Stimulated activated naive CD4-positive, alpha-beta T cell treated with Interleukin-2 at 50 U/mL for 16 hours (primary cell): ENCODE results near the gene SKOR1.

Experiments used
- DNase-seq: peaks from one replicate; lab custom pipeline; 2025; lab: John Stamatoyannopoulos, UW

Gene SKOR1

DNA sequence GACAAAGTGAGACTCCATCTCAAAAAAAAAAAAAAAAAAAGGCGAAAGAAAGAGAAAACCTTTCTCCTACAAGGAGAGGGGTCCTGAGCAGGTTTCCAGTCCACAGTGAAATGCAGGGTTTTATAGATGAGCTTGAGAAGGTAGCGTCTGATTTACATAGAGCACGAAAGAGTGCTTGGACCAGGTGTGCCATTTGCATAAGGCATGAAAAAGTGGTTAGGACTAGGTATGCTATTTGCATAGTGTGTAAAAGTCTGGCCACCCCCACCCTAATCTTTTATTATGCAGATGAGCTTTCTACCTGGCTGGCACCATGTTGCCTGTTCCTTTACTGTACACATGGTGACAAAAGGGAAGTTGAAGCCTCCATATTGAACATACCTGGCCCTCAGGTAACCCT is 28.1 kb downstream of the SKOR1 start:
- DNase-seq, result no peak

DNA sequence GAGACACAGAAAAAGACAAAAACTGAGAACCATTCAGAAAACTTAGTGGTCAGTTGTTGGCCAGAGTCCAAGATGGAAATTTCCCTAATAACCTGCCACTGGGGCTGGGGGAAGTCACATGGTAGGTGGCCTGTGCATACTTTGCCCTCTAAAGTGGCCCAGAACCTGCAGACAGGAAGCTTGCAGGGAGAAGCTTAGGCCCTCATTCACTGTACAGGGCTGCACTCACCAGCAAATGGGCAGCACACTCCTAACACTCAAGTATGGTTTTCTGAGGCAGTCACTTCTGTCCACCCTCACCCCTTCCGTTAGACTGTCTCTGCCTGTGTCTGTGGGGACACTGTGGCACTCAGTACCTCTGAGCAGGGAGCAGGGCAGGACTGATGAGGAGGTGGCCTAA is 29.0 kb downstream of the SKOR1 start:
- no peak for DNase-seq

DNA sequence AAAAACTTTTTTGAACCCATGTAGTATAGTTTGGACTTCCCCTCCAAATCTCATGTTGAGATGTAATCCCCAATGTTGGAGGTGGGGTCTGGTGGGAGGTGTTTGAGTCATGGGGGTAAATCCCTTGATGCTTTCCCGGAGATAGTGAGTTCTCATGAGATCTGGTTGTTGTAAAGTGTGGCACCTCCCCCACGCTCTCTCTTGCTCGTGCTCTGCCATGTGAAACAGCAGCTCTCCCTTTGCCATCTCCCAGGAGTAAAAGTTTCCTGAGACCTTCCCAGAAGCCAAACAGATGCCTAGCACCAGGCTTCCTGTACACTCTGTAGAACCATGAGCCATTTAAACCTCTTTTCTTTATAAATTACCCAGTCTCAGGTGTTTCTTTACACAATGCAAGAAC is 30.5 kb downstream of the SKOR1 start:
- DNase-seq, result no peak

DNA sequence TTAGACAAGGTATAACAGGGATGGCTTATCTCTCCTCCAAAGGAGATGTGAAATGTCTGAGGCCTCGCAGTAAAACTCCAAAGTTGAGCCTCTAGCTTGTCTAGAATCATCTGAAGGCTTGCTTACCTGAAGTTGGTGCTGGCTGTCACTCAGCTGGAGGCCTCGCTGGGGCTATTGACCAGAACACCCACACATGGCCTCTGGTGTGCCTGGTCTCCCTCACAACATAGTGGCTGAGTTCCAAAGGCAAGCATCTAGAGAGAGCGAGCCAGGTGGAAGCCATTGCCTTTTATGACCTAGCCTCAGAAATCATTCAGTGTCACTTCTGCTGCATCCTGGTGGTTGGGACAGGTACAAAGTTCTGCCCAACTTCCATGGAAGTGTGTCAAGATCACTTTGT is 31.9 kb downstream of the SKOR1 start:
- DNase-seq, result no peak

DNA sequence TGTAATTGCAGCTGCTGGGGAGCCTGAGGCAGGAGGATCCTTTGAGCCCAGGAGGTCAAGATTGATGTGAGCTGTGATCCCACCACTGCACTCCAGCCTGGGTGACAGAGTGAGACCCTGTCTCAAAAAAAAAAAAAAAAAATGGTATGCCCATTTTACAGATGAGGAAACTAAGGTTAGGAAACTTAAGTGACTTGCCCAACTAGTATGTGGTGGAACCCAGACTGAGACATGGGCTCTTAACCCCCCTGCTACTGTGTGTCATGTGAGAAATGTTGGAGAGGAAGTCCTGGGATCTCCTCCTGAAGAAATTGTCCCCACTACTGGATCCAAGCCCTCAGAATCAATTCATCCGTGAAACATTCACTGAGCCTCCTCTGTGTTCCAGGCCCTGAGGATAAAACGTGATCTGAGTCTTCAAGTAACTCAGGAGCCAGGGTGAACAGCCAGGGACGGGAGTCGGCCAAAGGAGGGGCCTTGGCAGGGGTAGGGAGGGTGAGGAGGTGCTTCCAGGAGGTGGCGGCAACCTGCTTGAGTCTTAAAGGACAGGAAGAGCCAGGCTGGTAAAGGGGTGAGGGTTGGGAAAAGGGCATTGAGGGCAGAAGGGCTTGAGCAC is 34.1 kb downstream of the SKOR1 start:
- DNase-seq, result no peak

DNA sequence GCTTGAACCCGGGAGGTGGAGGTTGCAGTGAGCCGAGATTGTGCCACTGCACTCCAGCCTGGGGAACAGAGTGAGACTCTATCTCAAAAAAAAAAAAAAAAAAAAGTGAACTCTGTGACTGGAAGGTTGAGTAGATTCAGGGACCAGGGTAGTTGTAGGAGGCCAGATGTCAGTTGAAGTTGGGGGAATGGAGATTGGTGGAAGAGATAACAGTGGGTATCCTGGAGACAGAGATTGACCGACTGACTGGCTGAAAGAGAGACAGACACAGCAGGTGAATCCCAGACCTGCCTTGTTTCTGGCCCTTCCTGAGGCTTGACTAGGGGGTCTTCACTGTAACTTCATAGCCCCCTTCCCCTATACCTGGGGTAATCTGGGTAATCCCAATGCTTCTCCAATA is 36.7 kb downstream of the SKOR1 start:
- DNase-seq, result no peak

DNA sequence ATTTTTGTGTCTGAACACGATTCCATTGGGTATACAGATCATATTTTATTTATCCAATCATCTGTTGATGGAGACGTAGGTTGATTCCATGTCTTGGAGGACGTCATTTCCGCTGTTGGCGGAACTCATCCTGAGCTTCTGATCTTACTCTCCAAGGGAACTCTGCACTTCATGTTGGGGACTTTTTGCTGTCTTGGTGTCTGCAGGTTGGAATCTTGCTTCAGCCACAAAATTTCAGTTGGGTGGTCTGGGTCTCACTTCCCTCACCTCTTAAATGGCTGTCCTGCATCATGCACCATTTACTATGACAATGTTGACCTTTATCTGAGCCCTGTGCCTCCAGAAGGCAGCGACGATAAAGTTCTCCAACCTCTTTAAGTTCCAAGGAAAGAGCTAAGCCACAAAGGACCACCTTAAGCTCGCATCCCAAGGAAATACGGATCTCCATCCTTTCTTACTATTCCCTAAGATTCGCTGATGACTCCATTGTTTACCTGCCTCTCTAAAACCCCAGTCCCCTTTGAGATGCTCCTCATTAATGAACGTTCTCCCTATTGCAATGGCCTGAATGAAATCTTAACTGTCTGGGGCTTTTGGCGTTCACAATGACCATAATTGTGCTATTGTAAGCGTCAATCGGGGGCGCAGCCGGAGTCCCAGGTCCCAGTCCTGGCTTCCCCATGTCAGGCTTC is 37.6 kb downstream of the SKOR1 start:
- no peak for DNase-seq

DNA sequence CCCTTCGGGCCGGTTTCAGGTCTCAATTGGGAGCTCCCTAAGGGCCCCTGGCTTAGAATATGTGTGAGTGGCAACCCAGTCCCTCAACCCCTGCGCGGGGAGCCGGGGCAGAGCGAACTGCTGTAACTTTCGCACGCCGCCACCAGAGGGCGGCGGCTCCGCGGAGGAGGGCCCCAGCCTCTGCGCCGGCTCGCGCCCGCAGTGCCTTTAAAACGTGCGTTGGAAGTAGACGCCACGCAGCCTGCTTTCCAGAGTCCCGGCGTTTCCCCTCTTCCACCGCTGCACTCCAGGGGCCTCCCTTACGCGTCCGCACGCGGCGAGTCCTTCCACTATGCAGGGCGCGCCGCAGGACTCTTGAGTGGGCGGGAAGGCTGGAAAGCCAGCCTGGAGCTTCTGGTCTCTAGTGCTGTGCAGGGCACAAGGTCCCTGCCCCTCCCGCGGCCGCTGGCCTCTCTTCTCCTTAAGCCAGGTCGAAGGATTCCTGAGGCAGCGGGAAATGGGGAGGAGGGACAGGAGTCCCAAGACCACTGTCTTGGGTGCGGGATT is 38.2 kb downstream of the SKOR1 start:
- peak; percentile 60 for DNase-seq

DNA sequence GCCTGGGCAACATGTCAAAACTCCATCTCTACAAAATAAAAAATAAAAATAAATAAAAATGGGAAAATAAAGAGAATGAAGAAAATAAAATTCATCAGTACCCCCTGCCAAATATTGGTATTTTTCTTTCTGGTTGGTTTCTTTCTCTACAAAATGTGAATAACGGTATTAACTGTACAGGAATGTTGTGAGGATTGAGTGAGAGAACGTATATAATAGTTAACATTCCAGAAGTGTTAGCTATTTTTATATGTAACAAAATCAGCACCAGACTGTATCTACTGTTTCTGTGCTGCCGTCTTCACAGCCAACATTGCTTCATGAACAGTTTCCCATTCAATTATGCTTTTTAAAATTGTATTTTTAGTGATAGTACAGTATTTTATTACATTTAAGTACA is 40.0 kb downstream of the SKOR1 start:
- DNase-seq, result no peak

DNA sequence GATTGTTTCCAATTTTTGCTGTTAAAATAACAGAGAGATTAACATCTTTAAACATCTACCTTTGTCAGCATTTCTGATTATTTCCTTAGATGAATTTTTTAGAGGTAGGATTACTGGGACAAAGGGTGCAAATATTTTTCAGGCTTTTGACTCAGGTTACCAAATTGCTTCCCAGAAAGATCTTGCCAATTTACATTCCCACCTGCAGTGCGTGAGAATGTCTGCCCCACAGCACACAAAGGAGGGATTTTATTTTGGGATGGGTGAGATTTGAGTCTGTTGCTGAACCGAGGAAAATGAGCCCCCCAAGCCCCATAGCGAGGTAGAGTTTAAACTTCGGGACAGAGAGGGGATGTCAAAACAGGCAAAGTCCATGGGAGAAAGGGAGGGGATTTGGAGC is 40.5 kb downstream of the SKOR1 start:
- DNase-seq, result no peak

DNA sequence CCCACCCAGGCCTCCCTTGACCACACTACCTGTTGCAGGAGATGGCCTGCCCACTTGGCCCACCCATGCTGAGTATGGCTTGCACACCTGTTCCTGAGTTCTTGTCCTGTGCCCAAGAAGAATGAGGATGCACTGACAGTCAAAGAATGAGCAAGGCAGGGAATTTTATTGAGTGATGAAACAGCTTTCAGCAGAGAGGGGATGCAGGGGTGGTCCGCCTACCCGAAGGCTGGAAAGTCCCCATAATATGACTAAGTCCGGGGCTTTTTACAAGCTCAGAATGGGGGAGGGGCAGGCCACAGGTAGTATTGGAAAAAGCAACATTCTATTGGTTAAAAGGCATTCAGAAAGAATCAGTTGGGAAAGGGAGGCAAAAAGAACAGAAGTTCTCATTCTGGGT is 44.4 kb downstream of the SKOR1 start:
- no peak for DNase-seq

DNA sequence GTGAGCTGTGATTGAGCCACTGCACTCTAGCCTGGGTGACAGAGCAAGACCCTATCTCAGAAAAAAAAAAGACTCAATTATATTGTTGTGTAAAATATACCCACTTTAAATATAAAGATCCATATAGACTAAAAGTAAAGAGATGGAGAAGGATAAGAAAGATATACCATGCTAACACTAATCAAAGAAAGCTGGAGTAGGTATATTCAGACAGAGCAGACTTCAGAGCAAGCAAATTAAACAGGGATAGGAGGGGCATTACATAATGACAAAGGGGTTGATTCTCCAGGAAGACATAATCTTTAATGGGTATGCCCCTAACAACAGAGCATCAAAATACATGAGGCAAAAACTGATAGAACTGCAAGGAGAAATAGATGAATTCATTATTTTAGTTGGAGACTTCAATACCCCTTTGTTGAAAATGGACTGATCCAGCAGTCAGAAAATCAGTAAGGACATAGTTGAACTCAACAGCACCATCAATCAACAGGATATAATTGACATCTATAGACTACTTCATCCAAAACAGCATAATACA is 45.6 kb downstream of the SKOR1 start:
- DNase-seq, result no peak

DNA sequence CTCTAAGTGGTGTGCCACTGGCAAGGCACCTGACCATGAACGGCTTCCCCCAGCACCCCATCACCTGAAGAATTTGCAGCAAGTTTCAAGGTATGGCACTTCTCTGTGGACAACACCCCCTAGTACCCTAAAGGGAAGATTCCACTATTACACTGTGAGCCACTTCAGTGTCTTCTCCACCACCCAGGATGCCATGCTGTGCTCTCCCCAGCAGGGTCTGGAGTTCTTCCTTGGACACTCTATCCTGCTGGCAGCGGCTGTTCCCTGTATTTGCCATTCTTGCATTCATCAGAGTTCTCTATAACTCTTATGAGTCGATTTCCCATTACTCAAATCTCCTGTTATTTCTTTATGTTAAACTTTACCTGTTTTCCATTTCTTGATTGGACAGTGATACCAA is 48.5 kb downstream of the SKOR1 start:
- DNase-seq, result no peak

DNA sequence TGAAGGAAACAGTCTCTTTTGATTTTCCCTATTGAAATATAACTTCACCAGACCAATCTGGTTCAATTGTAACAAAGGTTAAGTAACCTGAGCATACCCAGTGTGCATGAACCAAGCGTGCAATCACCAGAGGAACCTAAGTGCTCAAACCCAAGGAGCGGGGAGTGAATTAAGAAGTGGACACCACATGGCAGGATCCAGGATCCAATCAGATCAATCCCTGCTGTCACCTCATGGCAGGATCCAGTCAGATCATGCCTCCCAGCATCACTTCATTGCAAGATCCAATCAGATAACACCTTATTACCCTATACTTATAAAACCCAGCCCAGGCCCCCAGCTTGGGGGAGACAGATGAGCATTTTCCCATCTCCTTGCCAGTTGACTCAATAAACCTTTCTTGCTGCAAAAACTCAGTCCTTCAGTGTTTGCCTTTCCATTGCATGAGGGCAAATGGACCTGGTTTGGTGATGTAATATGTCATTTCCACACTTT is 53.5 kb downstream of the SKOR1 start:
- no peak for DNase-seq

DNA sequence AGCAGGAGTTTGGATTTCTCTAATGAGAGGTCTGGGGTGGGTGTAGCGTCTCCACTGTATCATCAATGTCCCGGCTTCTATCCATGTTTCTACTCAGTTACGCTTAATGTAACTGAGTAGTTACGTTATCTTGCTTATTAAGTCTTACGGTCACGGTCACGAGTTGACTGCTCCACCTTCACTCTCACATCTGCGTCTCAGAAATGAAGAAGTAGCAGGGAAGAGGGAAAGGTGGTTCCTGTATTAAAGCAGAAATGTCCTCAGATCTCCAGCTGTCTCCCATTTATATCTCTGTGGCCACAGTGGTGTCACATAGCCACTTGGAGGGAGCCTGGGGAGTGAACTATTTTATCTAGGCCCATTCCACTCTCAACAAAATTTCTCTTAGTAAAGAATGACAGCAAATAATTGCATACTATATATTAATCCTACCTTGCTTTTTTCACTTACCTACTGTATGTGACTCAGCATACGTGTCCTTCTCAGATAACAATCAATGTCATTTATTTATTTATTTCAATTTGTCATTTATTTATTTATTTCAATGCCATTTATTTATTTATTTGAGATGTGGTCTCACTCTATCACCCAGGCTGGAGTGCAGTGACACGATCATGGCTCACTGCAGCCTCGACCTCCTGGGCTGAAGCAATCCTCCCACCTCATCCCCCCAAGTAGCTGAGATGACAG is 54.3 kb downstream of the SKOR1 start:
- no peak for DNase-seq

DNA sequence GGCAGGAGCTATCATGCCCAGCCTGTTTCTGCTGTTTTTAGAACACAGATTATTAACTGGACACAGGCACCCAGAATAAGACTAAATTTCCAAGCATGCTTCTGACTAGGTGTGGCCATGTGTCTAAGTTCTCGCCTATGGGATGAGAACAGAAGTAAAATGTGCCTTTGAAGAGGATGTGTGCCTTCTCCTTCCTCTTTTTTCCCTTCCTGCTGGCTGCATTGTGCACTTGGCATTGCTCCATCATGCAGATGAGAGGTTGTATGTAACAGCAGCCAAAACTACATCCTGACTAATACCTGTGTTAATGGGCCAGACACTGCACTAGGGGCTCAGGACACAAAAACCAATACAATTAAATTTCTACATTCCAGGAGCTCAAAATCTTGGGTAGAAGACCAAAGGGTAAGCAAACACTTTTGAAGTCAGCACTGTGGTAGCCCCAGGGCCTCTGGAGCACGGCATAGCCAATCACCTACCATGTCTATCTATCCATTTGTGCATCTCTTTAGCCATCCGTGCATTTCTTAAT is 55.4 kb downstream of the SKOR1 start:
- no peak for DNase-seq

DNA sequence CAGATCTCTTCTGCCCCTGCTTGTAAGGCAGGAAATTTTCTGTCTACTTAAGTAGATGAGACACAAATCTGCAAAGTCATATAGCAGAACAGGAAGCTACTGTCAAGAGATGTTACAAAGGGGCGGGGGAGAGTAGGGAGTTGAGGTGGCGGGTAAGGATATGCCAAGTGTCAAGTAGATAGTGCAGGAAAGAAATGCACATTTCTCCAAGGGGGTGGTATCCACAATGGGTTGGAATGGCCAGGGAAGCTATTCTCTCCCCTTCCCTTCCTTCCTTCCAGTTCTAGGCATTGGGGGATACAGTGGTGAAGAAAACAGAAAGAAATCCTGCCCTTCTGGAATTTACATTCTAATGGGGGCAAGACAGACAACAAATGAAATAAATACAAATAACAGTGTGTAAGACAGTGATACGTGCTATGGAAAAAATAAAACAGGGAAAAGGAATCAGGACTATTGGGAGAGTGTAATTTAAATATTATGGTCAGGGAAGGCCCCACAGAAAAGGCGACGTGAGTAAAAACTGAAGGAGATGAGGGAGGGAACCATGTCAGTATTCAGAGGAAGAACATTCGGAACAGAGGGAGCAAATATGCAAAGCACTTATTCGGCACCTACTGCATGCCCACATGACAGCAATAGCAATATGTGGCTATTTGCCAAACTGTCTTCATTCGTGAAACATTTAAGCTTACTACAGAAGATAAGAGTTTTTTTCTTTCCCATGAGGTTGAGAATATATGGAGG is 57.4 kb downstream of the SKOR1 start:
- no peak for DNase-seq

DNA sequence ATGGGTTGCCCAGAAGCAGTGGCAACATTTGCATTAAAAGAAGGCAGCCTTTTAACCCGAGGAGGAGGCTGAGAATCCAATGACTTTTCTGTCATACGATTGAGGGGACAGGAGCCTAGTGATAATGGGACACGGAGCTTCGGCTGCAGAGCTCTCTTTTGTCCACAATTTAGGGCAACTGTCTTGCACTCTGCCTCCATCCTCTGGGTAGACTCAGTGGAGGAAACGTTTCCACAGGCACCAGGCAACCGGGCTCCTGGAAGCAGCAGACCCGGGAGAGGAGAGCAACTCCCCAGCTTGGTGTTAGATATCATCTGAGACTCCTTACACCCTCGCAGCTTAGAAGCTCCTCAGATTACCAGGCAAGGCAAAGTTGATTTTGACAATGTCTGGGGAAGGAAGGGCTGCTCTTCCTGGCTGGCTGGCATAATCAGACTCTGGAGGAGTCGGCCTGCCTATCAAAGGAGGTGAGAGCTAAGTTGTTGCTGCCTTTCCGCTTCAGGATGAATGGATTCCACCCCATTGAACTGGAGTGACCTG is 58.0 kb downstream of the SKOR1 start:
- no peak for DNase-seq

DNA sequence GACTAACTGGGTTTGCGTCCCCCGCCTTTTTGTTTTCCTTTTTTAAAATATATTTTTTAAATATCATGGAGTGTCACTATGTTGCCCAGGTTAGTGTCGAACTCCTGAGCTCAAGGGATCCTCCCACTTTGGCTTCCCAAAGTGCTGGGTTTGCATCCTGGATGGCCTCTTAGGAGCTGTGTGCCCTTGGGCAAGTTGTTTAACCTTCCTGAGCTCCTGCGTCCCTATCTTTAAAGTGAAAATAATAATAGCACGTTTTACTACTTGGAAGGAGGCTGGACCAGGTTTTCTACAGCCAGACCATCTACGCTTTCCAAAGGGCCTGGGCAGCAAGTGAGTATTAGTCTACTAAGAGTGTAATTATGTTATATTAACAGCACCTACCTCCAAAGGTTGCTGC is 58.7 kb downstream of the SKOR1 start:
- DNase-seq, result no peak
